ENCODE results near the gene GHRHR.
A peak's percentile ranks its signal among the peaks of the same experiment; 100 is the strongest.

Gene GHRHR

GRCh38 chr7:30988351-30989005 lies 24.7 kb downstream of the GHRHR start:
- DNase-seq (ENCODE audit: low read depth), result peak; percentile 85
- H3K4me3 ChIP-seq (ENCODE audit: low read depth, low read length), result no peak overlapping the region
- no peak for TF ChIP-seq MYC (IDR thresholded peaks at IDR 0.05; ENCODE audit: low read depth, low read length)
- TF ChIP-seq POLR2A (IDR thresholded peaks at IDR 0.05; ENCODE audit: extremely low read depth, insufficient read length), result no peak
- TF ChIP-seq MAX (IDR thresholded peaks at IDR 0.05; ENCODE audit: low read depth, low read length), result no peak
- no peak for TF ChIP-seq CTCF (IDR thresholded peaks at IDR 0.05; ENCODE audit: low read depth, low read length)

GRCh38 chr7:30989008-30989823 lies 25.5 kb downstream of the GHRHR start:
- TF ChIP-seq MAX (IDR thresholded peaks at IDR 0.05; ENCODE audit: low read depth, low read length), result no peak
- TF ChIP-seq POLR2A (IDR thresholded peaks at IDR 0.05; ENCODE audit: extremely low read depth, insufficient read length), result no peak
- TF ChIP-seq MYC (IDR thresholded peaks at IDR 0.05; ENCODE audit: low read depth, low read length), result no peak
- TF ChIP-seq CTCF (IDR thresholded peaks at IDR 0.05; ENCODE audit: low read depth, low read length), result no peak
- H3K4me3 ChIP-seq (ENCODE audit: low read depth, low read length), result no peak overlapping the region

GRCh38 chr7:30989824-30990672 lies 26.3 kb downstream of the GHRHR start:
- TF ChIP-seq MYC (IDR thresholded peaks at IDR 0.05; ENCODE audit: low read depth, low read length) (no peak), POLR2A (IDR thresholded peaks at IDR 0.05; ENCODE audit: extremely low read depth, insufficient read length) (no peak), CTCF (IDR thresholded peaks at IDR 0.05; ENCODE audit: low read depth, low read length) (no peak), MAX (IDR thresholded peaks at IDR 0.05; ENCODE audit: low read depth, low read length) (no peak)
- H3K4me3 ChIP-seq (ENCODE audit: low read depth, low read length), result no peak overlapping the region
- no peak for DNase-seq (ENCODE audit: low read depth)

More at GRCh38 chr7:30989008-30989823, 25.5 kb downstream of the GHRHR start:
- peak; percentile 28 for DNase-seq (ENCODE audit: low read depth)

- H3K4me3 ChIP-seq (ENCODE audit: low read depth, low read length), result no peak overlapping the region
- TF ChIP-seq POLR2A (IDR thresholded peaks at IDR 0.05; ENCODE audit: extremely low read depth, insufficient read length) (no peak), MAX (IDR thresholded peaks at IDR 0.05; ENCODE audit: low read depth, low read length) (no peak), CTCF (IDR thresholded peaks at IDR 0.05; ENCODE audit: low read depth, low read length) (no peak), MYC (IDR thresholded peaks at IDR 0.05; ENCODE audit: low read depth, low read length) (no peak)
- DNase-seq (ENCODE audit: low read depth), result no peak
Measured at GRCh38 chr7:30990673-30991170, 27.0 kb downstream of the GHRHR start.

GRCh38 chr7:30992414-30992813 lies 28.7 kb downstream of the GHRHR start:
- no peak for DNase-seq (ENCODE audit: low read depth)
- H3K4me3 ChIP-seq (ENCODE audit: low read depth, low read length), result no peak overlapping the region
- TF ChIP-seq POLR2A (IDR thresholded peaks at IDR 0.05; ENCODE audit: extremely low read depth, insufficient read length), result no peak
- TF ChIP-seq MAX (IDR thresholded peaks at IDR 0.05; ENCODE audit: low read depth, low read length), result no peak
- TF ChIP-seq CTCF (IDR thresholded peaks at IDR 0.05; ENCODE audit: low read depth, low read length), result no peak
- TF ChIP-seq MYC (IDR thresholded peaks at IDR 0.05; ENCODE audit: low read depth, low read length), result no peak

Data from NB4 (cell line).